Camera-type eye (tissue), 1 donor: ENCODE data around the gene MZT2A. TPM values are rescaled to one million over a fixed set of nuclear protein-coding genes. Genes with fewer than 3 reads are reported as not detected.

Experiments
- total RNA-seq: library from RNA; depleted of rRNA; stranded (reverse); fragments of >200 nt; gene quantifications from one replicate; pipeline ENCODE4 v1.2.3, GENCODE V29; 2014

Gene MZT2A
- 38.9 TPM for total RNA-seq

GRCh38 chr2:131492015-131492417 is at the start of gene MZT2A:
MZT2A (minus strand) TSS chr2:131492397; CDS start chr2:131492376, 21 bp downstream.

GRCh38 chr2:131527131-131528001 is 35.2 kb upstream of the MZT2A start, which contains the start of gene CCDC74A:
CCDC74A (plus strand) TSS chr2:131527888; CDS start chr2:131527971, 83 bp downstream.

GRCh38 chr2:131475831-131476230 is 16.4 kb downstream of the MZT2A start, which contains the start of gene TUBA3D:
TUBA3D (plus strand) TSS chr2:131476119; CDS start chr2:131476200, 81 bp downstream.

Other genes starting within 250 kb of the MZT2A start
- 0.55 TPM for gene RAB6D, start 128.2 kb downstream of the MZT2A start, total RNA-seq
- gene TUBA3D, start 16.3 kb downstream of the MZT2A start, total RNA-seq, result not detected
- 16.5 TPM for gene CCDC74A, start 35.5 kb upstream of the MZT2A start, total RNA-seq